Measurements from ENCODE around the gene SLC6A18.

DNA sequence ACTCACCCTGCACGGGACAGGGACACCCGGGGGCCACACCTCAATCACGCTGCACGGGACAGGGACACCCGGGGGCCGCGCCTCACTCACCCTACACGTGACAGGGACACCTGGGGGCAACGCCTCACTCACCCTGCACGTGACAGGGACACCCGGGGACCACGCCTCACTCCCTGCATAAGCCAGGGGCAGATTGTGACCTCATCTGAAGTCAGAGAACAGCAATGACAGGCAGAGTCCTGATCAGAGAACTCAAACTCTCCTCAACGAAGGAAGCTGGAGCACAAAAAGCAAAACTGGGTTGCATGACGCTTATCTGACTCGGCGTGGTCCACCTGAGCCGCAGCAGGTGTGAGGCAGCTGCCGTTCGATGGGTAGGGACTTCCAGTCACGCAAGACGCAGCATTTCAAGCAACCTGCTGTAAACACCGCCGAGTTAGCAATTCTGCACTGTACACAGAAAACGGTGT lies 66.5 kb downstream of the SLC6A18 start:
- TF ChIP-seq, protein P1, sequence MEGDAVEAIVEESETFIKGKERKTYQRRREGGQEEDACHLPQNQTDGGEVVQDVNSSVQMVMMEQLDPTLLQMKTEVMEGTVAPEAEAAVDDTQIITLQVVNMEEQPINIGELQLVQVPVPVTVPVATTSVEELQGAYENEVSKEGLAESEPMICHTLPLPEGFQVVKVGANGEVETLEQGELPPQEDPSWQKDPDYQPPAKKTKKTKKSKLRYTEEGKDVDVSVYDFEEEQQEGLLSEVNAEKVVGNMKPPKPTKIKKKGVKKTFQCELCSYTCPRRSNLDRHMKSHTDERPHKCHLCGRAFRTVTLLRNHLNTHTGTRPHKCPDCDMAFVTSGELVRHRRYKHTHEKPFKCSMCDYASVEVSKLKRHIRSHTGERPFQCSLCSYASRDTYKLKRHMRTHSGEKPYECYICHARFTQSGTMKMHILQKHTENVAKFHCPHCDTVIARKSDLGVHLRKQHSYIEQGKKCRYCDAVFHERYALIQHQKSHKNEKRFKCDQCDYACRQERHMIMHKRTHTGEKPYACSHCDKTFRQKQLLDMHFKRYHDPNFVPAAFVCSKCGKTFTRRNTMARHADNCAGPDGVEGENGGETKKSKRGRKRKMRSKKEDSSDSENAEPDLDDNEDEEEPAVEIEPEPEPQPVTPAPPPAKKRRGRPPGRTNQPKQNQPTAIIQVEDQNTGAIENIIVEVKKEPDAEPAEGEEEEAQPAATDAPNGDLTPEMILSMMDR (IDR thresholded peaks at IDR 0.05; ENCODE audit: insufficient read depth, low read depth, low read length), result no peak
- no peak for TF ChIP-seq EZH2 (IDR thresholded peaks at IDR 0.05; ENCODE audit: insufficient read depth, low read length)
